Fibroblast of pulmonary artery (primary cell): ENCODE data around the gene NEDD4L.

ENCODE experiments used
- DNase-seq: peaks from one replicate; pipeline ENCODE4 v3.0.0-alpha.2; 2010; ENCODE audit warnings: low read depth
- H3K4me3 ChIP-seq: replicated peaks from 2 replicates; pipeline ENCODE4 v1.5.1; 2011; ENCODE audit warnings: low read depth, mild to moderate bottlenecking, control low read depth, low read length, moderate library complexity
- CTCF ChIP-seq: IDR thresholded peaks from 2 replicates; pipeline ENCODE4 v1.5.1; 2011; ENCODE audit warnings: mild to moderate bottlenecking, control low read depth, low read length, inconsistent platforms; ENCODE audit errors: missing control alignments

NEDD4L gene

GRCh38 chr18:58438958-58439300 is 394.9 kb downstream of the NEDD4L start:
- DNase-seq, result no peak
- H3K4me3 ChIP-seq, result peak overlapping the region; percentile 29
- no peak for TF ChIP-seq CTCF

- DNase-seq, result no peak
- no peak for TF ChIP-seq CTCF
- H3K4me3 ChIP-seq, result no peak overlapping the region
Measured at GRCh38 chr18:58443671-58444070, 399.6 kb downstream of the NEDD4L start.

- H3K4me3 ChIP-seq, result no peak overlapping the region
- no peak for DNase-seq
- TF ChIP-seq CTCF, result no peak
Measured at GRCh38 chr18:58446391-58447060, 402.5 kb downstream of the NEDD4L start.

GRCh38 chr18:58447402-58448095 is 403.5 kb downstream of the NEDD4L start:
- no peak for DNase-seq
- TF ChIP-seq CTCF, result no peak
- H3K4me3 ChIP-seq, result no peak overlapping the region

GRCh38 chr18:58449464-58449863 is 405.4 kb downstream of the NEDD4L start:
- DNase-seq, result no peak
- TF ChIP-seq CTCF, result no peak
- H3K4me3 ChIP-seq, result no peak overlapping the region
